Stimulated activated CD4-positive, alpha-beta T cell treated with anti-CD3 and anti-CD28 coated beads, Interleukin-4, amount 100 ng/mL, for 48 hours (primary cell): ENCODE data around the gene ECE2.

Experiments used
- DNase-seq, 2 donors: peaks; one replicate each; pipeline ENCODE4 v3.0.0-alpha.2; 2020; ENCODE audit warnings: low read depth in 2 of 2

Gene ECE2

DNA sequence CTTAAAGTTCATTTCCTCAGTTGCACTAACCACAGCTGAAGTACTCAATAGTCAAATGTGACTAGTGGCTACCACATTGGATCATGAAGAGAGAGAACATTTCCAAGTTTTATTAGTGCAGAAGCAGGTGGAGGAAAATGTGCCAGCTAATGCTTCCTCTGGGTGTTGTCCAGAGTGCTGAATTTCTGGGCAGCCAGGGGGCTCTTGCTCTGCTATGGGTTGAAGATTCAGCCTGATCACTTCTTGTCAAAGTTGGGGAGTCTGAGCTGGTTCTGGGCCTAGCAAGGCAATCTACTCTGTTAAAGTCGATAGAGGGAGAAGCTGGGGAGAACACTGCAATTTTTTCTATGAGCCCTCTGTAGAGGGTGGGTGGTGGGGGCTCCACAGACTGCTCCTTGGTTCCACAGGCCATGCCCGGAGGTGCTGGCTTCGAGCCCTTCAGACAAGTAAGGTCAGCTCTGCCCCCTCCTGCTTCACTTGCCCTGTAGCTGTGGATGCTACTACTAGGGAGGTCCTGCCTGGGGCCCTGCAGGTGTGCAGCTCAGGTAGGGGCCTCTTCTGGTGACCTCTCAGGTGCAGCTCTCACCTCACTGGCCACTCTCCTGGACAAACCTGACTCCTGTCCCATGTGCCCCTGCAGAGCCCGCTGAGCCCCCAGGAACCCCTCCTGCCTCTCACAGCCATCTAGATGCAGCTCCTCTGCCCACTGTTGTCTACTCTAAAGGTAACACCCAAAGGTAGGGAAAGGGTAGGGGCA, 35.3 kb upstream of the ECE2 start:
- DNase-seq = no peak

- DNase-seq = no peak
These were observed 34.7 kb upstream of the ECE2 start for GRCh38 chr3:184241141-184241446.

DNA sequence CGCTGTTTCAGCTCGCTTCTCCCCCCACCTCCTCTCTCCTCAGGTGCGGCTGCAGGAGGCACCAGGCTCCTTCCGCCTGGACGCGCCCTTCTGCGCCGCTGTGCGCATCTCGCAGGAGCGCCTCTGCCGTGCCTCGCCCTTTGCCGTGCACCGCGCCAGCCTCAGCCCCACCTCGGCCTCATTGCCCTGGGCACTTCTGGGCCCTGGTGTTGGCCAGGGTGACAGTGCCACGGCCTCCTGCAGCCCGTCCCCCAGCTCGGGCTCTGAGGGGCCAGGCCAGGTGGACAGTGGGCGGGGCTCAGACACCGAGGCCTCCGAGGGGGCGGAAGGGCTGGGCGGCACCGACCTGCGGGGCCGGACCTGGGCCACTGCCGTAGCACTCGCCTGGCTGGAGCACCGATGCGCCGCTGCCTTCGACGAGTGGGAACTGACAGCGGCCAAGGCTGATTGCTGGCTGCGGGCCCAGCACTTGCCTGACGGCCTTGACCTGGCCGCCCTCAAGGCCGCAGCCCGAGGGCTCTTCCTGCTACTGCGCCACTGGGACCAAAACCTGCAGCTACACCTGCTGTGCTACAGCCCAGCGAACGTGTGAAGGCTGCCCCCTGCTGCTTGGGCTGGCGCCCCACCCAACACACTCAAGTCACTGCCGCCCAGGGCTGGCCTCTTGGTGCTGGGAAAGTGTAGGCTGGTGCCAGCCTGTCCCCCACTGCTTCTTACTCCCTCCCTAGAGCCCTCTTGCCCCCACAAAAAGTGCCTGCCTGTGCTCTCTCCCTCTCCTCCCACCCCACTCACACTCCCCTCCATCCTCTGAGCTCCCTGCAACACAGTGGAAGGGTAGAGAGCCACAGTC, 34.1 kb upstream of the ECE2 start:
- no peak for DNase-seq

DNA sequence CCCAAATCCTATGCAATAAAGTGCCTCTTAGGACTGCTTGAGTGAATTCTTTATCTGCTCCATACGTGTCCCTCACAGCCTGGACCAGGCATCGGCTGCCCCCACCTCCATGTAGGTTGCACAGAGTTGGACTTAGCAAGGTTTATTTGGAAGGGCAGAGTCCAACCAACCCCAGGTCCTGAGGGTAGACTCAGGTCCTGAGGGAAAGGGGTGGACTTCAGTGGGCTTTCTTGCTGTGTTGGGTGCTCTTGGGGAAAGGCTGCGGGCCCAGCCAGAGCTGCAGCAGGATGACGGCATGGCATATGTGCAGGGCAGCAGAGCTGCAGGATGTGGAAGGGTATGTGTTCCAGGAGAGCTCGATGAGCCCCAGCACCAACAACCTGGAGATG, 33.5 kb upstream of the ECE2 start:
- no peak for DNase-seq

DNA sequence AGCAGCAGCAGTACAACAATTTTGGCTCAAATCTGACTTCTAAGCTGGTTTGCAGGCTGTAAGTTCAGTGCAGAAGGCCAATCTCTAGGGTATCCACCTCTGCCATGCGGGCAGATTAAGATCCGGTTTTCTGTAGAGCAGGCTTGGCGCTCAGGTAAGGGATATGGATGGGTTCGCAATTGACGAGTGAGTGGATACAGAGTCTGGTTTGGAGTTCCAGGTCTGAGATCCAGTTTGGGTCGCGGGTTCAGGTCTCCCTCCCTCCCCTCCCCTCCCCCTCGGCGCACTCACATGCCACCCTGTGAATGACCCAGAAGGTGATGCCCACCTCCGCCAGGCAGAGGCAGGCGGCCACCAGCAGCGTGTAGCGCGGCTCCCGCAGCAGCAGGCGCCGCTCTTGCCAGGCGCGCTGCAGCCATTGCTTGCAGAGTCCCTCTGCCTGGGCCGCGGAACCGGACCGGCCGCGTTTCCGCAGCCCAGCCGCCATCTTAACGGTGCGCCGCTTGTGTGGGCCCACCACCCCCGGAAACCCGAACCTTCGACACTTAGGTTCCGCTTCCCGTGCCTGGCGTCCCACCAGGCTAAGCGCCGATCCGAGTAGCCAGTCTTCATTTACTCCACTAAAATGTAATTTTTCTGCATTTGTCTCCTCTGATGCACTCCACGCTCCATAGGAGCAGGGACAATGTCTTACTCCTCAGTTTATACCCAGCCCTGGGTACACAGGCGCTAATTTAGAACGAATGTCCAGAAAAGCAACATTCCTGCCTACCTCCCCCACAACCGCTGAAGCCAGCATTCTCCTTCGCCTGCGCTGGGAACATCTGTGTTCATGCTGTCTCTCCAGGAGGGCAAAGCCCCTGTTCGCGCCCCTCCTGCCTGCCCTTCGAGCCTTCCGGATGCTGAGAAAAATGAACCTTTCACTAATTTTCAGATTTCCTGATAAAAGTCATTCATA, 27.1 kb upstream of the ECE2 start, which contains the start of gene ALG3:
Gene ALG3 (minus strand): TSS at position 509 of the 958 bp plus-strand sequence. CDS start 22 bp downstream, at position 487.
- peak; percentile 83 to 86 for DNase-seq

DNA sequence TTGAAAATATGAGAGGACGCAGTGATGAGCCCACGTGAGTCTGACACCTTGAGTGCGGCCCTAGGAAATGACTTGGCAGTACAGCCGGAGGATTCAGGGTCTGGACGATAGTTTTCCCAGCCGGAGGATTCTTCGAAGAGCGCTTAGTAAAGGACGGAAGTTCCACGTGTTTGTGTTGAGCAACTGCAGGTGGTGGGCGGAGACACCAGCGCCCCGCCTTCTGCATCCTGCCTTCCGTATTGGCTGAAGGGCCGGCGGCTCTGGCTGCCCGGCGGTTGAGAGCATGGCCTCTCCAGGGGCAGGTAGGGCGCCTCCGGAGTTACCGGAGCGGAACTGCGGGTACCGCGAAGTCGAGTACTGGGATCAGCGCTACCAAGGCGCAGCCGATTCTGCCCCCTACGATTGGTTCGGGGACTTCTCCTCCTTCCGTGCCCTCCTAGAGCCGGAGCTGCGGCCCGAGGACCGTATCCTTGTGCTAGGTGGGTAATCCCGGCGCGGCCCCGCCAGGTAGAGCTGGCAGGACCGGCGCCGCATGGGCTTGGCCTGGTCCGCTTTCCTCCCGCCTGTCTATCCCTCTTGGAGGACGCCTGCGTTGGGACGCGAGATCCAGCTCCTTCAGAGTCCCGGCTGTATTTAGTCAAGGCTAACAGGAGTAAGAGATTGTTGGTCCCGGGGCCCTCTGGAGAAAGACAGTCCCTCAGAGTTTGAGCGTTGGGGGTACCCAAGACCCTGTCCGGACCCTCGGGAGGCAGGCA, 26.2 kb upstream of the ECE2 start, which contains the start of gene EEF1AKMT4:
Gene EEF1AKMT4 (plus strand): TSS at position 261 of the 755 bp plus-strand sequence. CDS start 23 bp downstream, at position 284.
- DNase-seq = peak; percentile 88 to 96

- DNase-seq = peak; percentile 88 to 90
These were observed 25.5 kb upstream of the ECE2 start for GRCh38 chr3:184250167-184250828.

DNA sequence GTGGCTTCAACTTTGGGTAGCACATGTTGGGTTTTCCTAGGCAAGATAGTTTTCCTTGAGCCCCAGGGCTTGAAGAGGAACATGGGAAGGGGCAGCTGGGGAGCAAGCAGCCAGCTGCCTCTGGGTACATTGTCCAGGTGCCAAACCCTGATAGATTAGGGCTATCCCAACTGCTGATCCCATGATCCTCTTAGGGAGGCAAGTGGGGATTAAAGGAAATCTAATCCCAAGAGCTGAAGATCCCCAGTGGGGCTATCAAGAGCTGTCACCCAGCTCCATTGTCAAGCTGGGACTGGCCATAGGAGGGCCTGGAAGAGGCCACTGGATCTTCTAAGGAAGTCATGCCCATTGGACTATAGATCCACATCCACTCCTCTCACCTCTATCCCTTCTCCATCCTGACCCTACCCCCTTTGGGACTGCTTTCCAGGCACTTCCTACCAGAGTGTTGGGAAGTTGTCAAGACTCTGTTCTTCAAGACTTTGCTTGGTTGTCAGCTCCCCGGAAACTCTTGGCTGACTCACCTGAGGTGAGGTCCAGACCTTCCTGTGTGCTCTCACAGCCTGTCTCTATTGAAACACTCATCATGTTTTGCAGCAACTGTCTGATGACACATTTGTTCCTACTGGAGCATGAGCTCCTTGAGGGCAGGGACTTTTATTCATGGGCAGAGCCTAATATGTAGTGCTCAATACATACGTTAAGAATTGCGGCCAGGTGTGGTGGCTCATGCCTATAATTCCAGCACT, 20.4 kb upstream of the ECE2 start:
- DNase-seq = no peak

GRCh38 chr3:184257083-184257915, 18.5 kb upstream of the ECE2 start:
- no peak for DNase-seq

GRCh38 chr3:184258926-184259325, 16.9 kb upstream of the ECE2 start:
- DNase-seq = no peak

DNA sequence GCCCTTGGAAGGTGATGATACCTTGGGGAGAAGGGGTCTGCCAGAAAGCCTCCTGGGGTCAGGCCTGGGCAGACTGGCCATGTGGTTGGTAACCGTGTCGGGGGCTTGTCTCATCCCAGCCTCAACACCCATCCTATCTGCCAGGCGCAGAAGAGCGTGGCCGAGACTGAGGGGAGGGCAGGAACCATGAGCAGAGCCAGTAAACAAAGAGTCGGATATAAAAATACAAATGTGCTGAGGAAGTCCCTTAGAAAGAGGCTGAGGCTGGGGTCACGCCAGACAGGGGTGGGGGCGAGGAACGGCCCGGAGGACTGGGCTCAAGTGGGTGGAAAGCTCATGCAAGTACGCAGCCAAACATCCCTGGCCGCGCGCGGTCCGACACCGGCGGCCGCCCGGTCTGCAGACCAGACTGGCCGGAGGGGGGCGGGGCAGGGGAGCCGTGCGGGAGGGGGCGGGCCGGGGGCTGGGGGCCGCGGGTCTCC, 16.4 kb upstream of the ECE2 start:
- no peak for DNase-seq

- no peak for DNase-seq
These were observed 15.7 kb upstream of the ECE2 start for GRCh38 chr3:184259878-184260723.

DNA sequence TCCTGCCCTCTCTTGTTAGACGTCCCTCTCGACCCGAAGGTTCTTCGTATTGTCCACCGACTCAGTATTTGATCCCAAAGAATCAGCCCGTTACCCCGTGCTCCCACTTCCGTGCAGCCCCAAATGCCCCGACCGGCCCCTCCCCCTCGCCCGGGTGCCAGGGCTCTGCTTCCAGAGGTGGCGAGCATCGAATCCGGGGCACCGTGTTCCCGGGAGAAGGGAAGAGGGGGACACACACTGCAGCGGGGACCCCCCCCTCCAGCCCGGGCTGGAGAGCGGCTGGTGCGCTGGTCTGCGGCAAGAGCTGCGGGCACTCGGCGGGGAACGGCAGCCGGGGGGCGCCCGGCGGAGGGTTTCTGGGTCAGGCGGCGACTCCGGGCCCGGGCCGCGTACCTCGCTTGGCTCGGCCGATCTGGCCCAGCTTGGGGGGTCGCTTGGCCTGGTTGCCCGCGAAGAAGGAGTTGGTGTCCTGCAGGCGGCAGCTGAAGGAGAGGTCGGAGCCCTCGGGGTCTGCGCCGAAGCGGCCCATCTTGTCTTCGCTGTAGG, 15.0 kb upstream of the ECE2 start:
- DNase-seq = no peak

- peak; percentile 34 to 54 for DNase-seq
These were observed 14.5 kb upstream of the ECE2 start, which contains the start of gene CAMK2N2 for GRCh38 chr3:184261270-184261853. TSS of gene CAMK2N2 (minus strand) at chr3:184261553. CDS start at chr3:184261285, 268 bp downstream.

DNA sequence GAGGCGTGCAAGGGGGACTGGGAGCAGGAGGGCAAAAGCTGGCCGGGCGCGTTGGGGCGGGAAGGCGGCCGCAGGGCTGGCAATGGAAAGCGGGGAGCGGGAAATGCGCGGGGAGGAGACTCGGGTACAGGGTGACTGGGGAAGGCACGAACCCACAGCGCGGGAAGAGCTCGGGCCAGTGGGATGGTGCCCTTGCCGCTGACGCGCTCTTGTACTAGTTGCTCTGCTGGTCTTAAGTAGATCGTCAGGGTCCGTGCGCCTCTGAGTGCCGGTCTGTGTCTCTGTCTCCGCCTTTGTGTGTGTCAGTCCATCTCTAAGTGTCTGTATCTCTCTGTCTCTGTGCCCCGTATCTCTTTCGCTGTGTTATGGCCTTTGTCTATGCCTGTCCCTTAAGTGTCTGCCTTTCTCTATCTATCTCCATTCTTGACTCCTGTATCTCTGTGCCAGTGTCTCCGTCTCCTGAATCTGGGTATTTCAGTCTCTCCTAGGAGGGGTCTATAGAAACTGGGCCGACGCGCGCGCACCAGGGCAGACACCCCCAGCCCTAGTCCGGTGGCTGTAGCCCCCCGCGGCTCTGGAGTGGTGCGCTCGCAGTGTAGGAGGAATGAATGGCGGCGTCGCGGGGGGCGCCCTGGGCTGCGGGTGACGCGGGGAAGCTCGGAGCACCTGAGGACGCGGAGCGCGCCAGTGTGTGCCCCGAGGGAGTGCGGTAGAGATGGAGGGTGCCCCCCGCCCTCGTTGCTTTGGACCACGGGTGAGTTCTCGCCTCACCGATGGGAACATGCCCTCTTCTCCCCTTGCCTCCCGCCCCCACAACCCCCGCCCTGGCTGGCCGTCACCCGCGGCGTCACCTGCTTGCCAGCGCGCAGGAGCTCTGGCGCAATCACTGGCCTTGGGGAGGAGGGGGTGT, 13.7 kb upstream of the ECE2 start:
- DNase-seq = no peak

DNA sequence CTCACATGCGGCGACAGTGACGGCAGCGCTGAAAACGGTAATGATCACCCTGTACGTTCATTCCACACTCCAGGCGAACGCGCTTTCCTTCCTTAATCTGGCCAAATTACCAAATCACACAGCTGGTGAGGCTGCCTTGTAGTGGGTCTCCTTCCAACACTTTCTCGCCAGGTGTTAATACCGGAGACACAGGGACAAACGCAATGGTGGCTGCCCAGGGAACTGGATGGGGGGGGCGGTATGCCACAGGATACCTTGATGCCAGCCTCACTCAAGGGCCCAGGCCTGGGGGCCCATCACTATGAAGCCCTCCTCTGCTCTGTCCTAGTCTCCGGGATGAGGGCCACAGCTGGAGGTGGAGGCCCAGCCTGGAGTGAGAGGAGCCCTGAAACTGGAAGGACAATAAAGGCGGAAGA, 13.1 kb upstream of the ECE2 start:
- no peak for DNase-seq
